SHP77 treated with DMSO at 0.1 percent for 48 hours (cell line): ENCODE measurements around the gene ACTR1B.
"Not testable (repeated sequence)": the region's sequence is repeated elsewhere in the genome, so short reads cannot be mapped to it uniquely, and the experiment has no call there.

ENCODE experiments used
- DNase-seq: peaks from one replicate; lab custom pipeline; 2025; lab: John Stamatoyannopoulos, UW

Gene ACTR1B

DNA sequence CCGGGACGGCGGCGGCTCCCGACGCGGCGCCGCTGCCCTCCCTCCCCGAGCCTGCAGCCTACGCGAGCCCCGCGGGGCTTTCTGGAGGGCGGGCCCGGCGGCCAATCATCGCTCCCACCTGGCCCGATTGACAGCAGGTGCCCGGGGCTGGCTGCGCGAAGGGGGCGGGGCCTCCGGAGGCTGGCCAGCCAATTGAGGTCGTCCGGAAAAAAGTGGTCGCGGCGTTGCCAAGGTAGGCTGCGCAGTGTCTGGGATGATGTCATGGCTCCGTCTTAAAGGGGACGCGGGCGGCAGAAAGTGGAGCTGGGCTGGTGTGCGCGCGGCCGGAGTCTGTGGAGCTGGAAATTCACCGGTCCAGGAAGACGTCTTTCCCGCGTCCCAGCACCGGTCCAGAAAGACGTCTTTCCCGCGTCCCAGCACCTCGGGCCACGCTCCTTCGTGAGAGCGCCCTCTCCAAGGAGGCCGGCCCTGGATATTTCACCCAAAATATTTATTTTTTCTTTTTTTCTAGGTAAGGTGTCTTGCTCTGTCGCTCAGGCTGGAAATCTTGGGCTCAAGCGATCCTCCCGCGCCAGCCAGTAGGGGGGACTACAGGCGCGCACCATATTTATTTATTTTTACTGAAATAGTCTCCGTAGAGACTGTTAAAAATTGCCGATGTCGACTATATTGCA lies at the start of gene ACTR1B:
Gene ACTR1B (minus strand): TSS at position 83 of the 674 bp plus-strand sequence. CDS start 154 bp downstream, outside the sequence.
- DNase-seq, result peak; percentile 90

DNA sequence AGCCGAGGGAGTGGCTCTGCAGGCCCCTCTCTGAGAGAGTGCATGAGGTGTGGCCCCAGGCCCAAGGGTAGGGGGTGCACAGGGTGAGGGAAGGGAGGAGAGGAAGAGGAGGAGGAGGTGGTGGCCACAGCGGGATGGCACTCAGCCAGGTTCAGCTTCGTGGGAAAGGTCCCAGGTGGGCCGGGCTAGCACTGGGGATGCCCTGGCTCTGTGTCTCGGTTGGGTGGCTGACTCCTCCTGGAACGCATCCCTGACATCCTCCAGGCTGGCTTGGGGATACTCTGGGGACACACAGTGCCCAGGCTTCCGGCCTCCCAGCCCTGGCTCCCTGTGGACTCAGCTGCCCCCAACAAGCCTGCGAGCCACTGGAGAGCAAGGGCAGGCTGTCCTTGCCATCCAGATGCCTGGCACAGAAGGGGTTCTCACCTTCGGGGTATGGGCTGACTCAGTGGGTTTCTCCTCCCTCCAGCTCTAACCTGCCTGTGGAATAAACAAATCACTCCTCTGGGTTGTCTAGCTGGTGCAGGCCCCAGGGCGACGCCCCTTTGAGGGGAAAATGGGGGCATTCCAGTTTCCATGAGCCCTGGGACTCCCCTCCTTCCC lies 49.0 kb upstream of the ACTR1B start:
- DNase-seq, result no peak

DNA sequence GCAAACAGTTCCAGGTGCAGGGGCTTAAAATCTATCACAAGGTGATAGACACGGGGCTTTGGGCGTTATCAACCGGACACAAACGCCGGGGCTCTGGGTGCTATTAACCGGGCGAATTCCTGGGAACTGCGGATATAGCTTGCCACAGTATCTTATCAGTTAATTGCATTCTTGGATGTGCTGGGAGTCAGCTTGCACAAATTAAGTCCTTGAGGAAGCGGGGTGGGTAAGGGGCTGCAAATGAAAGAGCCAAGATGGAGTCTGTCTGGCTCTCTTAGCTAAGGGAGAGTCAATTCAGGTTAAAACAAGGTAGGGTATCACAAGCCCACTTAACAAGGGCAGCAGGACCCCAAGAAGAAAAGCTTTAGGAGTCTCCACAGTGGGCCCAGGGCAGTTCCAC lies 48.3 kb upstream of the ACTR1B start:
- DNase-seq, result not testable (repeated sequence)

DNA sequence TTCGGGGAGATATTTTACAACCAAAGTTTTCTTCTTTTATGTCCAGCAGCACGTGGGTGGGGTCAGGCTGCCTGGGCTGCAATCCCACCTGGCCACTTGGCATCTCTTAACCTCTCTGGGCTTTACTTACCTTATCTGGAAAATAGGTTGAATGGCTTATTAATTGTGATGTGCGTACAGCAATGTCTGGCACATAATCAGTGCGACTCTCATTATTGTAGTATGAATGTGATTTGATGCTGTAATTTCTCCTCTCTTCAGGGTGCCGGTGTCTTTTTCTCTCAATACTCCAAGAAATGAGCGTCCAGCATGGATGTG lies 47.5 kb upstream of the ACTR1B start:
- no peak for DNase-seq

DNA sequence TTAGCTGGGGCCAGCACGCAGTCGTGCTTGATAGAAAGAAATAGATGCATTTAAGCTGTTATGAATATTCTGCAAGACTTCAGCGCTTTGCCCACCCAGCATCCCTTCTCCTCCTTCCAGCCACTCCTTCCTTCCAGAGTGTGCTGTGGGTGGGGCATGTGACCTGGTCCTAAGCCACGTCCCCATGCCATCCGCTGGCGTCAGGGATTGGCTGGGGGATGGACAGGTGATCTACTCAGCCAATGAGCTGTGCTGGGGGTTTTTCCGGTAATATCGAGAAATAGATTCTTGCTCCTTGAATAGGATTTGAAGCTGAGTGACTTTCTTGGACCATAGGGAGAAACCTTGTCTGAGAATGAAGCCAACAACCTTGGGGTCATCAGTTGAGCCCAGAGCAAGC lies 44.8 kb upstream of the ACTR1B start:
- no peak for DNase-seq

DNA sequence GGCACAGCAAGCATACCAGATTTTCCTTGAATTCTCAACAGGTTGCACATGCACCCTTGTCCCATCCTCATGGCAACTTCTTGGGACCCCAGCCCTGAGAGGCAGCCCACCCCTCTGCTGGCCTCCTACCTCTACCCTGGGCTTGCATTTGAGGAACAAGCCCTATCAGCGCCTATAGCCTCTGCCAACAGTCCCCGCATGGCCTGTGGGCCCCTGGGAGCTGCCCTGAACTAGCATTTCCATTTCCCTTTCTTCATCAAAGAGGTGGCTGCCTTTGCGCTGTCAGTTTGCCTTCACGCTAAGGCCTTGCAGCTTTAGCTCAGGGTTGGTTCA lies 44.2 kb upstream of the ACTR1B start:
- DNase-seq, result no peak

DNA sequence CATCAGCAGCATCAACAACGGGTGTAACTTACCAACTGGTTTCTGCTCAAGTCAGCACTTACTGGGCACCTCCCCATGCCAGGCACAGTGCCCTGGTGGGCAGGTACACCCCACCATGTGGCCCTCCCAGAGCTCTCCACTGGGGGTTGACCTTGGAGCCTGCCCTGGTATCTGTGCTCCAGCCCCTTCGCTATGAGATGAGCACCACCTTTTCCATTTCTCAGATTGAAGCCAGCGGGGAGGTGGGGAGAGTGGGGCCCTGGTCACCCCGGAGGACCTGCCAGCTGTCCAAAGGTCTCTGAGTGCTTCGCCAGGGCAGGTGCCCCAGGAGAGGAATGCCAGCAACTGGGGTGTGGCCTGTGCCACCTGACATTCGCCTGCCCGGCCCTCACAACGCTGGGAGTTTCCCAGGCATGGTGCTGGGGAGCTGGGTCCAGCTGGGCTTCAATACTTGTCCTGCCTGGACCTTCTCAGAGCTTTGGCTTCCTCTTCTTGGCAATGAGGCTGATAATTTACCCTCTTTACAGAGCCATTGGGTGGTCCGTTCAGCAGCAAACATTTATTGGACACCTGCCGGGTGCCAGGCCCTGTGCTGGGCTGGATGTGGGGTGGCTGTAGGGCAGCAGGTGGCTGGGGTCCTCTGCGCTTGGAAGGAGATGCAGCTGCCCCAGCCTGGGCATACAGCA lies 43.7 kb upstream of the ACTR1B start:
- no peak for DNase-seq

DNA sequence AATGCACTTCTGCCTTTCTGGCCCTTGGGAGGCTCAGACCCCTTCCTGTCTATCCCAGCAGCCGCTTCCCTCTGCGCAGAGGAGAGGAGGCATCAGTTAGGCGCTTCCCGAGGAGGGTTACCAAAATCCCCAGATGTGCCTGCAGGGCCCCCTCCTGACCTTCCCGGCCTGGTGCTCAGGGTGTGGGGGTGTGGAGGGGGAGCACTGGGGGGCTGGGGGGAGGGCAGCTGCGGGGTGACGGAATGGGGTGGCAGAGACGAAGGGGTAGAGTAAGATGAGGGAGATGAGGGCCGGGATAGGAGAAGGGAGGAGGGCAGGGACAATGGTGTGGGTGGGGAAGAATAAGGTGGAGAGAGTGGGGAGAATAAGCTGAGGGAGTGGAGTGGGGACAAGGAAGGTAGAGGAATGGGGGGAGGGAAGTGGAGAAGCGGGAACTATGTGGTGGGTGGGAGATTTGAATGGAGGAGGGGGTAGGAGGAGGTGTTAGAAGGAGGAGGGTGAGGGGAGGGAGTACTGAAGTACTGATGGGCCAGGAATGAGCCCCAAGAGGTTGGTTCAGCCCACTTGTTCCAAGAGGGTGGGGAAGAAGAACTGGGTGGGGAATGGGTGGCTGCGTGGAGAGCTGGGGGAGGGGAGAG lies 43.0 kb upstream of the ACTR1B start:
- no peak for DNase-seq

DNA sequence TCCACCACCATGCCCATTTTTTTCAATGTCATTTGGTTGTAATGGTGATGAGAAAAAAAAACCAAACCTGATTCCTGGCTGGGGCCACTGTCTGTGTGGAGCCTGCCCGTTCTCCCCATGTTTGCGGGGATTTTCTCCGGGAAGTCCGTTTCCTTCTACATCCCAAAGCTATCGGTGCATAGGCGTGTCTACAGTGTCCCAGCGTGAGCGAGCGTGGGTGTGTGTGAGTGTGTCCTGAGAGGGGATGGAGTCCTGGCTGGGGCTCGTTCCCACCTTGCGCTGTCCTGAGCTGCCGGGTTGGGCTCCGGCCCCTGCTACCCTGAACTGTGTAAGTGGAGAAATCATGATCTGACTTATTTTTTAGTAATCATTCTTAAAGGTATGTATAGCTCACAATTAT lies 42.3 kb upstream of the ACTR1B start:
- no peak for DNase-seq

DNA sequence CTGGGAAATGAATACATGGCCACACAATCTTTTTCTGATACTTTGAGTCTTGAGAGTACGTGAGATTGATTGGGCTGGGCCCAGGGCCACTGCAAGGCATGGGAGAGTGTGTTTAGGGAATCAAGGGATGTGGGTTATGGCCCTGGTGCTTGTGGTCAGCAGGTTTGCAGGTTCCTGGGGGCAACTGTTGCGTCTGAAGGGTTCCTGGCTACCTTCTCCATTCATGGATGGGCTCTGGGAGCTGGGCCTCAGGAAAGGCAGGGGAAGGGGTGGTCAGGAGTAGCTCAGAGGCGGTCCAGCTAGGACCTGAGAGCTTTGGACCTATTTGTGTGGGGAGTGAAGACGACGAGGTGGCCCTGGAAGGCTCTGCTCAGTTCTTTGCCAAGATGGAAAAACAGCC lies 41.1 kb upstream of the ACTR1B start:
- no peak for DNase-seq

DNA sequence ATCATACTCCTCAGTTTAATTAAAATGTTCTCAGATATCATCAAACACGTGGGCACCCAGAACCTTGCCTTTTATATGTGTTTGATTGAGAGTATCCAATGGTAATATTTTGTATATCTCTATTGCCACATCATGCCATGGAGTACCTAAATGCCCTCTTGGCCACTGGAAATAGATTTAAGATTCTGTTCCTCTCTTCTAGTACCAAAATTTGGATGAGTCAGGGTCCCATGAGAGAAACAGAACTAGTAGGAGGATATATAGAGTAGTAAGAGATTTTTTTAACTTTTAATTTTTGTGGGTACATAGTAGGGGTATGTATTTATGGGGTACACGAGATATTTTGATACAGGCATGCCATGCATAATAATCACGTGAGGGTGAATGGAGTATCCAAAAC lies 39.9 kb upstream of the ACTR1B start:
- no peak for DNase-seq

DNA sequence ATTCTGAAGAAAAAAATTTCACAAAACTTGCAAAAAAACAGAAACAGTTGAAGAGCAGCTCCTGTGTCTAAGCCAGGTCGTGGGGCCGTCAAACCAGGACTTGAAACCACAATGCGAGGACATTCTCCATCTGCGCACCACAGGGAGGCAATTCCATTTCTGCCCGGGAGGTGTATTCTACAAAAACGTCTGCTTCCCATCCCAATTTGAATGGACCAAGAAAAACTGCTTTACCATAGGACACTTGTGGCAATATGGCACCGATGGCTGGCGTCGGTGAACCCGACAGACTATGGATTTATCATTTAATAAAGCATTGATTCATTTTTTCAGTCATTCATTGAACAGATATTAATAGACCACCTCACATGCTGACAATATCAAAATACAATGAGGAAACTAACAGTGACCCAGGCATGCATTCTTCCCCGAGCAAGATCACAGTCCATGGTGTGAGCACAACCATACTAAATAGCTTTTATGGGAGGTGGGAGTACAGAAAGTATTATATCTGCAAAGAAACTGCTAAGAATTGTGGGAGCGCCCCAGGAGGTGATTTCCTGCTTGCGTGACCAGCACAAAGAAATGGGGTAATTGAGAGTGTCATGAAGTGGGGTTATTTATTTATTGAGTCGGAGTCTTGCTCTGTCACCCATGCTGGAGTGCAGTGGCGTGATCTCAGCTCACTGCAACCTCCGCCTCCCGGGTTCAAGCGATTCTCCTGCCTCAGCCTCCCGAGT lies 39.1 kb upstream of the ACTR1B start:
- DNase-seq, result no peak

DNA sequence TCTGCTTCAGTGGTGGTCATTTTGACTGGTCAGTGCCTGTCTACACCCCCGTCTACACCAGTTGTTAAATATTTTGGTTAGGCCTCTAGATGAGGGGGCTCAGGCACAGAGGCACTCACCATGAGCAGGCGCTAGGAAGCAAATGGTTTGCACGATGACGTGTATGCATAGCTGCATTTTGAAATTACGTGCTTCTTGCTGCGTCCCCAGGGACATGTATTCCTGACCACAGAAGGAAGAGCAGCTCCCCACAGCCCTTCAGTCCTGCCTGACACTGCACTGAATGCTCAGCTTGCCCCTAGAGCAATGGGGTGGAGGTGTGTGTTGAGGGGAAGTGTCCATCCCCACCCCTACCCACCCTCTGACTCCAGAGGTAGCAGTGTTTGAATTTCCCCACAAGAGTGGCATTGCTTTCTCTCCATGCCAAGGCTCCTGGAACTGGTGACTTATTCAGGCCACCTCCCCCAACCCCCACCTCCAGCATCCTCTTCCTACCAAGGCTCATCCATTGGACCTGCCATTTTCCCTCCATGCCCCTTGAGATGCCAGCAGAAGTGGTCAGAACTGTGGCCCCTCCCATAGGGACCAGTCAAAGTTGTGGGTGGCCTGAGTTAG lies 38.1 kb upstream of the ACTR1B start:
- DNase-seq, result no peak

DNA sequence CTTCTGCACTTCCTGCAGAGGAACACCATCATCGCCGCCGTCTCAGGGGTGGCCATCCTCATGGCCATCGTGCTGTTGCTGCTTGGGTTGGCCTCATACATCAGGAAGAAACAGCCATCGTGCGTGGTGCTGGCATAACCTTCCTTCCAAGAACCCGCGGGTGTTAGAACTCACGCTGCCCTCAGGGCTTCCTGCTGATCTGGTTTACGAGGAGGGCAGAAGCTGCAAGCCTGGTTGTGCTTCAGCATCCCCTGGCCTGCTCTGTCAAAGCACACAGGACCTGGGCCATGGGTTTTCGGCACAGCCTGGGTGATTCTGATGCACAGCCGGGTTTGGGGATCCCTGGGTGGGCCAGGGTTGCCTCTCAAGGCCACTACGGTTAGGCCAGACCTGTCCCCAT lies 37.3 kb upstream of the ACTR1B start:
- no peak for DNase-seq

DNA sequence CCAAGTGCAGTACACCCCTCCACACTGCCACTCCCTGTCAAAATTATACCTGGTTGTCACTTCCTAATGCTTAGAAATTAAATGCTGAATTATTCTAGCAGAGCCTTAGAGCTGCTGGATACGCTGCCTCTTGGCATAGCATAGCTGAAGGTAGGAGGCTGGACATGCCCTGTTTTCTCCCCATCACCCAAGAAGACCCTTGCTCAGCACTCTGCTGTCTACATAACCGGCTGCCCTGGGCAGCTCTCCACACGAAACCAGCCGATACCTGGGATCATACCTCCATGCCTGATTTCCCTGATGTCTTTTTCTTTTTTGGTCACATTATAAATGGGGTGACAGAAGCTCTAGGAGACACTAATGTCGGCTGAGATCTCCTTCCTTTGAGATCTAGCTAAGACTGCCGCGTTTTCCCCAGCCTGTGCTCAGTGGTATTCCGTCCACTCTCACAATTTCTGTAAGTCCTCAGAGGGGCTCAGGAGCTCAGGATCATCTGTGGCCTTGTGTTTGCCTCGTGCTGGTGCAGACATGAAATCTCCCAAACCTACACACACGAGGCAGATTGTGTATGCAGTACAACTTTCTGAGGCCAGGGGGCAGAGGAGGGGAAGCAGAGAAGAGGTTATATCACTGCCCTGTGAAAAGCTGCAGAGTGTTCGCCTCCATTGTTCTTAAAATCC lies 36.1 kb upstream of the ACTR1B start:
- peak; percentile 35 for DNase-seq

DNA sequence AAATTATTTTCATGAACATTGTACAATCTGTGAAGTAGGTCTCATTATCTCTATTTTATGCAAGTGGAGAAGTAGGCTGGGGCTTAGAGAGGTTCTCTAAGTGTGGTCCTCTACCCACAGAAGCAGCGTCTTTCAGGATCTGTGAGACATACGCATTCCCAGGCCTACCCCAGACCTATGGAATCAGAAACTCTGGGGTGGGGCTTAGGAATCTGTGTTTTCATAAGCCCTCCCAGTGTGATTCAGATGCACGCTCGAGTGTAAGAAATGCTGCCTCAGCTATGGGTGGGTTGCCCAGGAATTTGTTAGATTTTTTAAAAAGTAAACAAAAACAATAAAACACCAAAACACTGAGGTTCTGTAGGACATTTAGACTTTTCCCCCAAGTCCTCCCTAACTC lies 34.7 kb upstream of the ACTR1B start:
- DNase-seq, result no peak

DNA sequence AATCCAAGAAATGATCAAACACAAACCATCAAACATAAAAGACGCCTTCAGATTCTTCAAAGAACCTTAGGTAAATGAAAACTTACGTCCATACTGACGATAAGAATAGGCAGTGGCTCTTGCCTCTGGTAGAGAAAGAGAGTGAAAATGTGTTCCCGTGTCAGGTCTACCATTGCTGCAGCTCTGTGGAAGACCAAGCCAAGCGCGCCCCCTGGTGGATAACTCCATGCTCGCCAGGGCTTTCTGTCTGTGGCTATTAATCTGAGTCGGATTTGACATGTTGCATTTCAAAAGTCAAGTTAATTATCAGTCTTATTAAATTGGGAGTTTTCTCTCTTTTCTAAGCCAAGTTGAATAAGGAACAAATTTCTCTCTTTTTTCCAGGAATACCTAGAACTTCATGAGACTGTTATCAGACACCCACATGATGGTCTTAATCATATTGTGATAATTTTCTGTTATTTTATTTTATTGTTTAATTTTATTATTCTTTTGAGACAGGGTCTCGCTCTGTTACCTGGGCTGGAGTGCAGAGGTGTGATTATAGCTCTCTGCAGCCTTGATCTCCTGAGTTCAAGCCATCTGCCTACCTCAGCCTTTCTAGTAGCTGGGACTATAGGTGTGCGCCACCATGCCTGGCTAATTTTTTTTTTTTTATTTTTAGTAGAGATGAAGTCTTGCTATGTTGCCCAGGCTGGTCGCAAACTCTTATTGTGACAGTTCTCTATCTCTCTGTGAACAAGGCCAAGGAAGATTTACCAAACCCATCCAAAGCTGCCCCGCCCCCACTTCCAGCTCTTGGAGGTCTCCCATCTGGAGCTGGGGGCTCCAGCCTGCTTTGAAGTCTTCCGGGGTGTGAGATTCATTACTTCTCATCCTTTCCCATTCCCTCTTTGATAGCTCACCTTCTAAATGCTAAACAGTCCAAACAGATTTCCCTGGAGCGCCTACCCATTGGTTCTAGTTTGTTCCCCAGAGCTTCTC lies 33.7 kb upstream of the ACTR1B start:
- DNase-seq, result peak; percentile 30

DNA sequence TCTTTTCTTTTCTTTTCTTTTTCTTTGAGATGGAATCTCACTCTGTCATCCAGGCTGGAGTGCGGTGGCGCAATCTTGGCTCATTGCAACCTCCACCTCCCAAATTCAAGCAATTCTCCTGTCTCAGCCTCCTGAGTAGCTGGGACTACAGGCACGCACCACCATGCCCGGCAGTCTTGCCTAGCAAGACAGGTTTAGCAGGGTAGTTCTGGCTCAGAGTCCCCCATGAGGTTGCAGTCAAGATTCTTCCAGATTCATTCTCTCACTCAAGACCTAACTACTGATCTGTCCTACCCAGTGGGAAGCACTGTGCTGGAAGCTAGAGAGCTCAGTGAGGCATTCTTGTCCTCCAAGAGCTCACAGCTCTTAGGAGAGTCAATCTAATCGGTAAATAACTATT lies 31.9 kb upstream of the ACTR1B start:
- no peak for DNase-seq

DNA sequence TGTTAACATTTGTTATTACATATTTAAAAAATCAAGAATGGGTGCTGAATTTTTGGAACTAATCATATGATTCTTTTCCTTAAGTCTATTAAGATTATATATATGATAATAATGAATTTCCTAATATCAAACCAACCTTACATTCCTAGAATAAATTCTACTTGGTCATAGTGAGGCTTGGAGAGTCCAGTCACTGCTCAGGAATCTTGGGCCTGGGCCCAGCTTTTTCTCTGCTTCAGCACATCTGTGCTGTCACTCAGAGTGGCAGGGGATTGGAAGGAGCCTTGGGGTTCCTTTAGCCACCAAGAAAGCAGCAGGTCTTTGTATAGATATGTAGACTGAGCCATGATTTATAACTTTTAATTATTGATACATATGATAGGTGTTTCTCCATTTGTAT lies 29.6 kb upstream of the ACTR1B start:
- DNase-seq, result no peak

DNA sequence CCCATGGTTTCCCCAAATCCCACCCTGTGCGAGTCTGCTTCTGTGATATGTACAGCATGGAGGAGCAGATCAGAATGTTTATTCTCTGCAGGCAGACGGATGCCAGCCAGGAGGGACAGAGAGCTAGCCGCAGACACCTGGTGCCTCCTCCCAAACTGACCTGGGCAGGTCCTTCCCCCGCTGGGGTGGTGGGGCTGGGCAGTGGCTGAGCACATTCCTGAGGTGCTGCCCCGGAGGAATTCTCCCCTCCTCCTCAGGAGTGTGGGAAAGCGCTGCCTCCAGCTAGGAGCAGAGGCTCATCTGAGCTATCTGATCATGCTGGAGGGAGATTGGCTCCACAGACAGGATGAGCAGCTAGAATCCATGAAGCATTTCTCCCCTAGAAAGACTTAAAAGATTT lies 27.3 kb upstream of the ACTR1B start:
- no peak for DNase-seq
